A673 (cell line): ENCODE measurements around the gene RGR. TPM values are rescaled to one million over a fixed set of nuclear protein-coding genes. Genes with fewer than 3 reads are reported as not detected.

ENCODE experiments used
- BruUV-seq: library from RNA; stranded (reverse); fragments of 400-500 nt; replicated peaks from 2 replicates; lab custom pipeline; 2021; lab: Mats Ljungman, UMichigan
- CTCF ChIA-PET: fragments of 300-600 bp; sonication (Branson Sonifier 250); formaldehyde crosslinking; loops from one replicate; lab custom pipeline; 2022; ENCODE audit warnings: antibody characterized with exemption; lab: Charles Lee
- POLR2A ChIA-PET: fragments of 300-600 bp; sonication (Branson Sonifier 250); formaldehyde crosslinking; loops from one replicate; lab custom pipeline; 2022; ENCODE audit warnings: antibody characterized with exemption; ENCODE audit not compliant: low non-redundant PET; lab: Charles Lee
- DNase-seq: peaks from one replicate; pipeline ENCODE4 v3.0.0-alpha.2; 2015; ENCODE audit warnings: low spot score
- H3K27ac ChIP-seq: fragments of 200-600 bp; sonication (generic); 2 replicates; pipeline ENCODE4 v1.5.1; 2016; ENCODE audit warnings: mixed run types, low read depth, mild to moderate bottlenecking, mixed read lengths, antibody characterized with exemption, low read length; ENCODE audit not compliant: poor library complexity, severe bottlenecking
- H3K27me3 ChIP-seq: fragments of 200-600 bp; sonication (generic); replicated peaks from 2 replicates; pipeline ENCODE4 v1.6.1; 2017; ENCODE audit warnings: mixed run types, low read depth, mild to moderate bottlenecking, mixed read lengths, antibody characterized with exemption, low read length; ENCODE audit not compliant: insufficient read depth, poor library complexity
- H3K36me3 ChIP-seq: fragments of 200-600 bp; sonication (generic); 2 replicates; pipeline ENCODE4 v1.6.1; 2016; ENCODE audit warnings: mixed run types, mild to moderate bottlenecking, mixed read lengths, antibody characterized with exemption, low read length; ENCODE audit not compliant: insufficient read depth, poor library complexity, severe bottlenecking
- H3K4me1 ChIP-seq: fragments of 200-600 bp; sonication (generic); 2 replicates; pipeline ENCODE4 v1.6.1; 2017; ENCODE audit warnings: mixed run types, mild to moderate bottlenecking, mixed read lengths, antibody characterized with exemption, low read length; ENCODE audit not compliant: insufficient read depth, poor library complexity, severe bottlenecking
- H3K4me3 ChIP-seq: fragments of 200-600 bp; sonication (generic); 2 replicates; pipeline ENCODE4 v1.5.1; 2016; ENCODE audit warnings: low read depth, mixed run types, mild to moderate bottlenecking, mixed read lengths, low read length; ENCODE audit not compliant: poor library complexity, severe bottlenecking
- H3K9me3 ChIP-seq: fragments of 200-600 bp; sonication (generic); 2 replicates; pipeline ENCODE4 v1.6.1; 2016; ENCODE audit warnings: mixed run types, low read depth, mild to moderate bottlenecking, mixed read lengths, antibody characterized with exemption, low read length; ENCODE audit not compliant: poor library complexity, severe bottlenecking
- EZH2 ChIP-seq: fragments of 200-600 bp; sonication (generic); IDR thresholded peaks from 2 replicates; pipeline ENCODE4 v1.6.1; 2017; ENCODE audit warnings: borderline replicate concordance, low read depth, mild to moderate bottlenecking, mixed read lengths, antibody characterized with exemption, low read length; ENCODE audit not compliant: poor library complexity, severe bottlenecking
- intact Hi-C: fragments of 100-400 bp; cut with micrococcal nuclease; formaldehyde crosslinking; loops from one replicate; pipeline ENCODE4 v1.10.0; 2022; ENCODE audit not compliant: unreplicated experiment
- total RNA-seq: library from RNA; stranded (reverse); gene quantifications from 2 replicates; pipeline ENCODE4 v1.2.3, GENCODE V29; 2021
- TF ChIP-seq, protein P1 (sequence below): fragments of 300-800, 200-600 bp; sonication (generic); conservative IDR thresholded peaks from 2 replicates; pipeline ENCODE4 v1.5.1; 2017; ENCODE audit warnings: low read depth, mild to moderate bottlenecking, antibody characterized with exemption, low read length, moderate library complexity, mixed read lengths

The RGR gene
- total RNA-seq, 1 experiment from 2014 or later: not detected

DNA sequence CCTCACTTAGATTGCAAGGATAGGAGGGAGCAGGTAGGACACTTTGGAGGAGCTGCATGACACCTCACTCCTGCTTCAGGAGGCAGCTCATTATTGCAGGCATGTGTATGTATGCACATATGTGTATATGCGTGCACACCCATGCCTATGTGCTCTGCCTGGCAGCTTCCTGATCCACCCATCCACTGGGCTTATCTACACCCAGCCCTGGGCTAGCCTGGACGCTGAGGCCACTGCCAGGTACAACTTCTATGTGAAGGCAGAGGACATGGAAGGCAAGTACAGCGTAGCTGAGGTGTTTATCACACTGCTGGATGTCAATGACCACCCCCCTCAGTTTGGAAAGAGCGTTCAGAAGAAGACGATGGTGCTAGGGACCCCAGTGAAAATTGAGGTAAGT, 32.8 kb upstream of the RGR start:
- BruUV-seq: no TSS peak
- CTCF ChIA-PET: interaction anchor here (0.5 kb wide), 1 partner anchor 22 kb away, joined by 5 read pairs; no protein-coding TSS in a partner anchor
- intact Hi-C loops: no loop called here
- H3K4me3 ChIP-seq: no peak overlapping the region
- H3K27ac ChIP-seq: no peak overlapping the region
- no peaks in the 10 kb centered on the region for H3K4me1 ChIP-seq
- POLR2A ChIA-PET: no interaction called here
- peaks cover 12% of the 10 kb centered on the region for H3K27me3 ChIP-seq
- H3K36me3 ChIP-seq: no peaks in the 10 kb centered on the region
- TF ChIP-seq EZH2: no peak
- TF ChIP-seq, protein P1, sequence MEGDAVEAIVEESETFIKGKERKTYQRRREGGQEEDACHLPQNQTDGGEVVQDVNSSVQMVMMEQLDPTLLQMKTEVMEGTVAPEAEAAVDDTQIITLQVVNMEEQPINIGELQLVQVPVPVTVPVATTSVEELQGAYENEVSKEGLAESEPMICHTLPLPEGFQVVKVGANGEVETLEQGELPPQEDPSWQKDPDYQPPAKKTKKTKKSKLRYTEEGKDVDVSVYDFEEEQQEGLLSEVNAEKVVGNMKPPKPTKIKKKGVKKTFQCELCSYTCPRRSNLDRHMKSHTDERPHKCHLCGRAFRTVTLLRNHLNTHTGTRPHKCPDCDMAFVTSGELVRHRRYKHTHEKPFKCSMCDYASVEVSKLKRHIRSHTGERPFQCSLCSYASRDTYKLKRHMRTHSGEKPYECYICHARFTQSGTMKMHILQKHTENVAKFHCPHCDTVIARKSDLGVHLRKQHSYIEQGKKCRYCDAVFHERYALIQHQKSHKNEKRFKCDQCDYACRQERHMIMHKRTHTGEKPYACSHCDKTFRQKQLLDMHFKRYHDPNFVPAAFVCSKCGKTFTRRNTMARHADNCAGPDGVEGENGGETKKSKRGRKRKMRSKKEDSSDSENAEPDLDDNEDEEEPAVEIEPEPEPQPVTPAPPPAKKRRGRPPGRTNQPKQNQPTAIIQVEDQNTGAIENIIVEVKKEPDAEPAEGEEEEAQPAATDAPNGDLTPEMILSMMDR: no peak
- H3K9me3 ChIP-seq: no peaks in the 10 kb centered on the region
- DNase-seq: no peak

DNA sequence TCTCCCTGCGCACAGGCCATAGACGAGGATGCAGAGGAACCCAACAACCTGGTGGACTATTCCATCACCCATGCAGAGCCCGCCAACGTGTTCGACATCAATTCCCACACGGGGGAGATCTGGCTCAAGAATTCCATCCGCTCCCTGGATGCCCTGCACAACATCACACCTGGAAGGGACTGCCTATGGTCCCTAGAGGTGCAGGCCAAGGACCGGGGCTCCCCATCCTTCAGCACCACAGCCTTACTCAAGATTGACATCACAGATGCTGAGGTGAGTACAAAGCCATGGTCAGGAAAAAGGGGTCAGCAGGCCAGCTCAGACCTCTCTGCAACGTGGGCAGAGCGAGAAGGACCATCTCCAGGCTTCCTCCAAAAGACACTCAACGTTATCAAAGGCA, 31.8 kb upstream of the RGR start:
- H3K4me3 ChIP-seq: no peak overlapping the region
- ChIA-PET CTCF (no interaction called here), POLR2A (no interaction called here)
- H3K27me3 ChIP-seq: peaks cover 13% of the 10 kb centered on the region
- intact Hi-C loops: no loop called here
- TF ChIP-seq, protein P1: no peak
- DNase-seq: no peak
- H3K9me3 ChIP-seq: no peaks in the 10 kb centered on the region
- no peaks in the 10 kb centered on the region for H3K36me3 ChIP-seq
- no TSS peak for BruUV-seq
- H3K4me1 ChIP-seq: no peaks in the 10 kb centered on the region
- no peak overlapping the region for H3K27ac ChIP-seq

DNA sequence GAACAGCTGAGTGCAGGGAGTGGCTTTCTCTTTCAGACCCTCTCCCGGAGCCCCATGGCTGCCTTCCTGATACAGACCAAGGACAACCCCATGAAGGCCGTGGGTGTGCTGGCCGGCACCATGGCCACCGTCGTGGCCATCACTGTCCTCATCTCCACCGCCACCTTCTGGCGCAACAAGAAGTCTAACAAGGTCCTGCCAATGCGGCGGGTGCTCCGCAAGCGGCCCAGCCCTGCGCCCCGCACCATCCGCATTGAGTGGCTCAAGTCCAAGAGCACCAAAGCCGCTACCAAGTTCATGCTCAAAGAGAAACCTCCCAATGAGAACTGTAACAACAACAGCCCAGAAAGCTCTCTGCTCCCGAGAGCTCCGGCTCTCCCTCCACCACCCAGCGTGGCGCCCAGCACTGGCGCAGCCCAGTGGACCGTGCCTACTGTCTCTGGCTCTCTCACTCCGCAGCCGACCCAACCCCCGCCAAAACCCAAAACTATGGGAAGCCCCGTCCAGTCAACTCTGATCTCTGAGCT, 30.7 kb upstream of the RGR start:
- intact Hi-C loops: no loop called here
- Histone ChIP-seq H3K4me3 (no peak overlapping the region), H3K27ac (no peak overlapping the region), H3K36me3 (no peaks in the 10 kb centered on the region), H3K4me1 (no peaks in the 10 kb centered on the region), H3K27me3 (peaks cover 10% of the 10 kb centered on the region), H3K9me3 (no peaks in the 10 kb centered on the region)
- TF ChIP-seq EZH2: no peak
- TF ChIP-seq, protein P1: no peak
- no peak for DNase-seq
- POLR2A ChIA-PET: no interaction called here
- CTCF ChIA-PET: interaction anchor here (1.0 kb wide), 1 partner anchor 43 kb away, joined by 4 read pairs; no protein-coding TSS in a partner anchor
- no TSS peak for BruUV-seq
